ENCODE data around the gene ZNF341.

Gene ZNF341

GRCh38 chr20:33822991-33823390 lies 91.2 kb downstream of the ZNF341 start:
- no peak for DNase-seq (ENCODE audit: low read depth in 1 of 2, low spot score in 1 of 2)

- DNase-seq (ENCODE audit: low read depth in 1 of 2, low spot score in 1 of 2): no peak
These were observed 93.1 kb downstream of the ZNF341 start for GRCh38 chr20:33824852-33825251.

GRCh38 chr20:33825340-33826269 lies 93.8 kb downstream of the ZNF341 start:
- no peak for DNase-seq (ENCODE audit: low read depth in 1 of 2, low spot score in 1 of 2)

GRCh38 chr20:33826270-33826897 lies 94.6 kb downstream of the ZNF341 start:
- DNase-seq (ENCODE audit: low read depth in 1 of 2, low spot score in 1 of 2): no peak

GRCh38 chr20:33827109-33827508 lies 95.3 kb downstream of the ZNF341 start:
- DNase-seq (ENCODE audit: low read depth in 1 of 2, low spot score in 1 of 2): no peak

- DNase-seq (ENCODE audit: low read depth in 1 of 2, low spot score in 1 of 2): no peak
These were observed 96.0 kb downstream of the ZNF341 start for GRCh38 chr20:33827634-33828325.

- DNase-seq (ENCODE audit: low read depth in 1 of 2, low spot score in 1 of 2): no peak
These were observed 96.6 kb downstream of the ZNF341 start for GRCh38 chr20:33828326-33828844.

- no peak for DNase-seq (ENCODE audit: low read depth in 1 of 2, low spot score in 1 of 2)
These were observed 97.3 kb downstream of the ZNF341 start for GRCh38 chr20:33828967-33829560.

- DNase-seq (ENCODE audit: low read depth in 1 of 2, low spot score in 1 of 2): no peak
These were observed 97.8 kb downstream of the ZNF341 start for GRCh38 chr20:33829636-33830035.

- no peak for DNase-seq (ENCODE audit: low read depth in 1 of 2, low spot score in 1 of 2)
These were observed 98.6 kb downstream of the ZNF341 start for GRCh38 chr20:33830371-33830770.

- no peak for DNase-seq (ENCODE audit: low read depth in 1 of 2, low spot score in 1 of 2)
These were observed 100.5 kb downstream of the ZNF341 start for GRCh38 chr20:33832103-33832804.

- DNase-seq (ENCODE audit: low read depth in 1 of 2, low spot score in 1 of 2): no peak
These were observed 101.5 kb downstream of the ZNF341 start for GRCh38 chr20:33833333-33833732.

- no peak for DNase-seq (ENCODE audit: low read depth in 1 of 2, low spot score in 1 of 2)
These were observed 103.9 kb downstream of the ZNF341 start for GRCh38 chr20:33835615-33836172.

GRCh38 chr20:33836277-33836676 lies 104.5 kb downstream of the ZNF341 start:
- no peak for DNase-seq (ENCODE audit: low read depth in 1 of 2, low spot score in 1 of 2)

- DNase-seq (ENCODE audit: low read depth in 1 of 2, low spot score in 1 of 2): no peak
These were observed 105.5 kb downstream of the ZNF341 start for GRCh38 chr20:33837096-33837830.

GRCh38 chr20:33838035-33838864 lies 106.5 kb downstream of the ZNF341 start:
- no peak for DNase-seq (ENCODE audit: low read depth in 1 of 2, low spot score in 1 of 2)

- no peak for DNase-seq (ENCODE audit: low read depth in 1 of 2, low spot score in 1 of 2)
These were observed 107.8 kb downstream of the ZNF341 start for GRCh38 chr20:33839591-33839990.

- no peak for DNase-seq (ENCODE audit: low read depth in 1 of 2, low spot score in 1 of 2)
These were observed 108.4 kb downstream of the ZNF341 start for GRCh38 chr20:33840160-33840559.
